ENCODE results near the gene TSPAN18. TPM values are rescaled to one million over a fixed set of nuclear protein-coding genes. Genes with fewer than 3 reads are reported as not detected.

The TSPAN18 gene
- total RNA-seq, 1 donor from 2014 or later, result 717 TPM

DNA sequence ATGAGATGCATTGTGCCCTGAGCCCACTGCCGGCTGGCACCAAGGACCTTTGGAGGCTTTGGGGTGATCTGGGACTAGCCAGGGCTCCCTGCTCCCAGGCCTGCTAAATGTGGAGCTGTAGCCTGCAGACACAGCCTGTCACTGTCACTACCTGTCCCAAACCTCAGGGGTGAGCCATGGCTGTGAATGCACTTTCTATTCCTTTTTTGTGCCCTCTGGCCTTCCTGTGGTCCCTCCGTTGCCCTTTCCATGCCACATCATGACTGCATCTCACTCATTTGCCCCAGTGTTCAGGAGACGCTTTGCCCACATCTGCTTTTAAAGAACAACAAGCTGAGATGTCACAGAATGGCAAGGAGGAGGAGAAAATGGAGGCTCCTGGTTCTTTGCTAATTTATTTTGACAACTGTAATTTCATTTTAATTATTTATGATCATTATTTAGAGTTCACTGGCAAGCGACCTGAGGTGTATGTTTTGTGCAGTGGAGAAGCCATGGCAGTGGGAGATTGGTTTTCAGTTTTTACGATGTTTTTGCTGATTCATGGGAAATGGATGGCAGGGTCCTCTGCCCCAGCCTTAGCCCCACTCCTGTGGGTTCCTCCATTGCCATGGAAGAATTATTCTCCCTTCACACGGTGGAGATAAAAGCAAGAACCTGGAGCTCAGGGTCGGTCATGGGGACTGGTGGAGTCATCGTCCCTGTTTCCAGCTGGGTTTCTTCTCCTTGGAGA lies 69.2 kb downstream of the TSPAN18 start:
- H3K9me3 Mint-ChIP-seq (ENCODE audit: unreplicated experiment), result no peaks in the 10 kb centered on the region
- peaks cover 27% of the 10 kb centered on the region for H3K36me3 Mint-ChIP-seq (ENCODE audit: low read depth, unreplicated experiment)
- peaks cover 61% of the 10 kb centered on the region for H3K4me1 Mint-ChIP-seq (ENCODE audit: unreplicated experiment)
- TF ChIP-seq, protein P1, sequence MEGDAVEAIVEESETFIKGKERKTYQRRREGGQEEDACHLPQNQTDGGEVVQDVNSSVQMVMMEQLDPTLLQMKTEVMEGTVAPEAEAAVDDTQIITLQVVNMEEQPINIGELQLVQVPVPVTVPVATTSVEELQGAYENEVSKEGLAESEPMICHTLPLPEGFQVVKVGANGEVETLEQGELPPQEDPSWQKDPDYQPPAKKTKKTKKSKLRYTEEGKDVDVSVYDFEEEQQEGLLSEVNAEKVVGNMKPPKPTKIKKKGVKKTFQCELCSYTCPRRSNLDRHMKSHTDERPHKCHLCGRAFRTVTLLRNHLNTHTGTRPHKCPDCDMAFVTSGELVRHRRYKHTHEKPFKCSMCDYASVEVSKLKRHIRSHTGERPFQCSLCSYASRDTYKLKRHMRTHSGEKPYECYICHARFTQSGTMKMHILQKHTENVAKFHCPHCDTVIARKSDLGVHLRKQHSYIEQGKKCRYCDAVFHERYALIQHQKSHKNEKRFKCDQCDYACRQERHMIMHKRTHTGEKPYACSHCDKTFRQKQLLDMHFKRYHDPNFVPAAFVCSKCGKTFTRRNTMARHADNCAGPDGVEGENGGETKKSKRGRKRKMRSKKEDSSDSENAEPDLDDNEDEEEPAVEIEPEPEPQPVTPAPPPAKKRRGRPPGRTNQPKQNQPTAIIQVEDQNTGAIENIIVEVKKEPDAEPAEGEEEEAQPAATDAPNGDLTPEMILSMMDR (IDR thresholded peaks at IDR 0.05; ENCODE audit: unreplicated experiment), result no peak
- DNase-seq (ENCODE audit: low spot score), result no peak
- H3K27me3 Mint-ChIP-seq (ENCODE audit: unreplicated experiment), result peaks cover 21% of the 10 kb centered on the region
- peak overlapping the region; percentile 30 for H3K27ac Mint-ChIP-seq (ENCODE audit: unreplicated experiment)
- H3K4me3 Mint-ChIP-seq (ENCODE audit: unreplicated experiment), result no peak overlapping the region

DNA sequence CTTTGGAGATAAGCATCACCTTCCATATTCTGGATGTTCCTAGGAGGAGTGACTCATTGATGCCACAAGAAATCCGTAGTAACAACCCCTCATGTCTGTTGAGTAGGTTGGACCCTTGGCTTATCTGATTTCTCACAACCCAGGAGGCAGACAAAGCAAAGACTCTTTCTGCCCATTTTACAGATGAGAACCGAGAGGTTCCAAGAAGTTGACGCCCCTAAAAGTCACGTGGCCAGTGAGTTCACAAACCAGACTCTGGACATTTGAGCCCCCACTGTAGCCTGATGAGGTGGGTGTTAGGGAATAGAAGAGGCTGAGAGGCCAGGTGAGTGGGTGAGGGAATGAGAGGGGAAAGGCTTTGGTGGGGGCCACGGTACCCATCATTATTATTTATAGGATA lies 70.3 kb downstream of the TSPAN18 start:
- peaks cover 30% of the 10 kb centered on the region for H3K36me3 Mint-ChIP-seq (ENCODE audit: low read depth, unreplicated experiment)
- peaks cover 20% of the 10 kb centered on the region for H3K27me3 Mint-ChIP-seq (ENCODE audit: unreplicated experiment)
- no peak overlapping the region for H3K4me3 Mint-ChIP-seq (ENCODE audit: unreplicated experiment)
- H3K4me1 Mint-ChIP-seq (ENCODE audit: unreplicated experiment), result peaks cover 63% of the 10 kb centered on the region
- no peak for DNase-seq (ENCODE audit: low spot score)
- no peaks in the 10 kb centered on the region for H3K9me3 Mint-ChIP-seq (ENCODE audit: unreplicated experiment)
- peak overlapping the region; percentile 39 for H3K27ac Mint-ChIP-seq (ENCODE audit: unreplicated experiment)
- TF ChIP-seq, protein P1 (IDR thresholded peaks at IDR 0.05; ENCODE audit: unreplicated experiment), result no peak

DNA sequence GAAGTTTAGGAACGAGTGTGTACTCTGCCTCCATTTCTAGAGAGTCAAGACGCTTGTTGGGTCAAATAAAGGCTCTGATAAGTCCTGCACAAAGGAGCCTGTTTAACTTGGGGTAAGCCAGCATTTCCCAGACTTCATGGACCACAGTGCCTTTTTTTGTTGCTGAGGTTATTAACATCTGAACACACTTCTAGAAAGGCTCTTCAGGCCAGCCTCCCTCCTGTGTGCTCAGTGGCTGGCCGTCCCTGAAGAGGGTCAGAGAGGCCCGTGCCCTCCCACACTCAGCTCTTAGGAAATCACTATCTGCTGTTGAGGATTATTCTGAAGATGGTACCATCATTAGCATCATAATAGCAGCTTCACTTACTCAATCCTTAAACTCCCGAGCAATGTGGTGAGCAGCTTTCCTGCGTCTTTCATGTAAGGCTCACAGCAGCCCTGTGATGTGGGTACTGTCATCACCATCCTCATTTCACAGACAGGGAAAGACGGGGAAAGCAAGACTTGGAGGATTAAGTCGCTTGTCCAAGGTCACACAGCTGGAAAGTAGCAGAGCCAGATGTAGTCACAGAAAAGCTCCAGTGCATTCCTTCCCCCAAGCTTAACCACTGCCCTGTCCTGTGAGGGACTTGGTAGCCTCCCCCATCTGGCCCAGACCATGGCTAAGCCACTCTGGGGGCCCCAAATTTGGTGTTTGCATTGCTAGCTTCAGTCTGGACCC lies 71.3 kb downstream of the TSPAN18 start:
- Mint-ChIP-seq H3K4me1 (ENCODE audit: unreplicated experiment) (peaks cover 65% of the 10 kb centered on the region), H3K4me3 (ENCODE audit: unreplicated experiment) (no peak overlapping the region), H3K9me3 (ENCODE audit: unreplicated experiment) (no peaks in the 10 kb centered on the region), H3K27me3 (ENCODE audit: unreplicated experiment) (peaks cover 14% of the 10 kb centered on the region), H3K27ac (ENCODE audit: unreplicated experiment) (no peak overlapping the region), H3K36me3 (ENCODE audit: low read depth, unreplicated experiment) (peaks cover 28% of the 10 kb centered on the region)
- no peak for DNase-seq (ENCODE audit: low spot score)
- TF ChIP-seq, protein P1 (IDR thresholded peaks at IDR 0.05; ENCODE audit: unreplicated experiment), result no peak

DNA sequence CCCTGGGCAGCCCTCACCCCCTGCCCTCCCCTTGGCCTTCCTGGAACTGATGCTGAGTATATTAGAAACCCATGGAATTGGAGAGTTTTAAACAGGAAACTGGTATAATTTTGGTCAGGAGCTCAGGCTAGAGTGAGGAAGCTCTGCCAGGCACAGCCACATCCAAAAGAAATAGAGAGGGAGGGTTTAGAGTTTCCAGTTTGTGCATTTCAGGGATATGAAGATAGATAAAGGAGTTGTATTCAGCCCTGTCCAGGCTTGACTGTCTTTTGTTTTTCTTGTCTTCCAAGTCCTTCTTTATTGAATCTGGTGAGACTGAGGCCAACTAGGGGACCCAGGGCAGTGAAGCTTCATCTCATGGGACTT lies 71.8 kb downstream of the TSPAN18 start:
- H3K9me3 Mint-ChIP-seq (ENCODE audit: unreplicated experiment), result no peaks in the 10 kb centered on the region
- no peak overlapping the region for H3K4me3 Mint-ChIP-seq (ENCODE audit: unreplicated experiment)
- no peak for DNase-seq (ENCODE audit: low spot score)
- H3K27ac Mint-ChIP-seq (ENCODE audit: unreplicated experiment), result no peak overlapping the region
- H3K27me3 Mint-ChIP-seq (ENCODE audit: unreplicated experiment), result peaks cover 14% of the 10 kb centered on the region
- peaks cover 66% of the 10 kb centered on the region for H3K4me1 Mint-ChIP-seq (ENCODE audit: unreplicated experiment)
- TF ChIP-seq, protein P1 (IDR thresholded peaks at IDR 0.05; ENCODE audit: unreplicated experiment), result no peak
- H3K36me3 Mint-ChIP-seq (ENCODE audit: low read depth, unreplicated experiment), result peaks cover 33% of the 10 kb centered on the region

DNA sequence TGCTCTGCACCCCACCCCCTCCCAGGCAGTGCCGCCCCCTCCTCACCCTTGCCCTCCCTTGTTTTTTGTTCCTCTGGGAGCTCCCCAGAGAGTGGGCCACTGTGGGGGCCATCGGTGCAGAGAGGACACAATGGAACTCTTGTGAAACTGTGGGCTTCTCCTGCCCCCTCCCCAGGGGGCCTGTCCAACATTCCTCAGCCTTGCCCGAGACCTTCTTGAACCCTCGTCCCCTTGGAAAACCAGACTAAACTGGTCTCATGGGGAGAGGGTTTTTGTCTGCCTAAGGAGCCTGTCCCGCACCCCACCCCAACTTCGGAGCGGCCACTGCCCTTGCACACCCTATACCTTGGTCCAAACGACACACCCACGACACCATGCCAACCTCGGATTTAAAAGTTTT lies 72.2 kb downstream of the TSPAN18 start:
- Mint-ChIP-seq H3K9me3 (ENCODE audit: unreplicated experiment) (no peaks in the 10 kb centered on the region), H3K27me3 (ENCODE audit: unreplicated experiment) (peaks cover 11% of the 10 kb centered on the region), H3K4me3 (ENCODE audit: unreplicated experiment) (no peak overlapping the region), H3K4me1 (ENCODE audit: unreplicated experiment) (peaks cover 67% of the 10 kb centered on the region), H3K36me3 (ENCODE audit: low read depth, unreplicated experiment) (peaks cover 34% of the 10 kb centered on the region), H3K27ac (ENCODE audit: unreplicated experiment) (peak overlapping the region; percentile 34)
- DNase-seq (ENCODE audit: low spot score), result no peak
- TF ChIP-seq, protein P1 (IDR thresholded peaks at IDR 0.05; ENCODE audit: unreplicated experiment), result no peak
